GM19468 (cell line): ENCODE measurements around the gene PVRIG.
"Not testable (repeated sequence)": the region's sequence is repeated elsewhere in the genome, so short reads cannot be mapped to it uniquely, and the experiment has no call there.

Experiments
- ATAC-seq: cut with Tn5 transposase; IDR thresholded peaks from one replicate; pipeline ENCODE4 v1.9.1; 2021; ENCODE audit warnings: mild to moderate bottlenecking, moderate library complexity, moderate number of reproducible peaks; ENCODE audit not compliant: unreplicated experiment; ENCODE audit errors: extremely low read depth

The PVRIG gene

GRCh38 chr7:100269306-100270045 is 49.7 kb downstream of the PVRIG start:
- ATAC-seq = not testable (repeated sequence)

DNA sequence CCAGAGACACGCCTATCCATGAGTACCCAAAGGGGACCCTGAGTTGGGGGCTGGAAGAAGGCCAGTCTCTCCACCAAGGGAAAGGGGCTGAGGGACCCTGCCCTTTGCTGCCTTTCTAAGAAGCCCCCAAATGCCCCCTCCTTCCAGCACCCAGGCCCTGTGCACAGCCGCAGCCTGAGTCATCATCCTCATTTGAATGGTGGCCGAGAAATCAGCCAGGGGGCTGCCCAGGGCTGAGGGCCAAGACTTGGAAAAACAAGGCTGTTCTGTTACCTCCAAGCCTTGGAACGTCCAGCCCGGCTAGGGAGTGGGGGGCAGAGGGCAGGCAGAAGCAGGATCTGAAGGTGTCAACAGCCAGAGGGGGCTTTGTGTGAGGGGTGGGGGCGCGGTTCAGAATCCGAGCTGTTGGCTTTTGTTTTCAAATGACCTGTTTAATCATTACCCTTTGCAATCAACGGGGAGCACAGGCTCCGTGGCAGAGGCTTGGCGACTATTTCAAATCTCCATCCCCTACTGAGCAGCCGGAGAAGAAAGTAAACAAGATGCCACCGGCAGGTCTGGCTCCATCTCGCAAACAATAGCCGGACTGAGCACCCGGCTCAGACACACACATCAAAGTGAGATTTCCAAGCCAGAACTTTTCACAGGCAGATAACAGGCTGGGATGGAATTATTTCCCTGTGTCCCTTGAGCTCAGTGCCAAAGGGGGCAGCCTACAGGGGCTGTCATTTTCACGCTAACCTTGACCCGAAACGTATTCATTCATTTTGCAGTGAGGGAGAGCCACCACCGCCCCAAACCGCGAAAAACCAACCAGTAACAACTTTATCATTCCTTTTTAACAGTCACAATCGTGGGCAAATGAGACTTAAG is 50.5 kb downstream of the PVRIG start:
- ATAC-seq = not testable (repeated sequence)
